ENCODE data around the gene STON2. TPM values are rescaled to one million over a fixed set of nuclear protein-coding genes. Genes with fewer than 3 reads are reported as not detected.

STON2 gene
- total RNA-seq, 1 donor, result 25.9 TPM

DNA sequence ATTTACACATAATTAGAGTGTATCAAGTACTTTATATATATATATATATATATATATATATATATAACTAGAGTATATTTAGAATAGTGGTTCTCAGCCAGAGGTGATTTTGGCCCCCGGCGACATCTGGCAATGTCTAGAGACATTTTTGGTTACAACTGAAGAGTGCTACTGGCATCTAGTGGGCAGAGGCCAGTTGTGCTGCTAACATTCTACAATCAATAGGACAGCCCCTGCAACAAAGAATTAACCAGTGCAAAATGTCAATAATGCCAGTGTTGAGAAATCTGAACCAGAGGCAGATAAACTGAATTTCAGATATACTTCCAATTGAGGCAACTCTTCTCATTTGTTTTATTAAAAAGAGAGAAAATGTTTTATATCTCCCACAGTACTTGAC, 188.3 kb downstream of the STON2 start:
- H3K9me3 ChIP-seq (ENCODE audit: low read depth, low read length), result no peaks in the 10 kb centered on the region
- H3K27me3 ChIP-seq (ENCODE audit: insufficient read depth, low read length), result no peaks in the 10 kb centered on the region
- H3K4me1 ChIP-seq (ENCODE audit: insufficient read depth, low read length), result peaks cover 20% of the 10 kb centered on the region
- no peak overlapping the region for H3K4me3 ChIP-seq (ENCODE audit: low read length)

Other genes starting within 250 kb of the STON2 start
- 12.4 TPM for gene GTF2A1, start 179.4 kb downstream of the STON2 start, total RNA-seq
- gene SEL1L, start 133.5 kb upstream of the STON2 start, total RNA-seq, result 57.0 TPM

Measured in mononuclear cell (primary cell).